ENCODE data around the gene RAD21L1. TPM values are rescaled to one million over a fixed set of nuclear protein-coding genes. Genes with fewer than 3 reads are reported as not detected.

The RAD21L1 gene
- polyA plus RNA-seq, 2 of the 4 experiments (the other 2 are of a cell fraction): not detected

DNA sequence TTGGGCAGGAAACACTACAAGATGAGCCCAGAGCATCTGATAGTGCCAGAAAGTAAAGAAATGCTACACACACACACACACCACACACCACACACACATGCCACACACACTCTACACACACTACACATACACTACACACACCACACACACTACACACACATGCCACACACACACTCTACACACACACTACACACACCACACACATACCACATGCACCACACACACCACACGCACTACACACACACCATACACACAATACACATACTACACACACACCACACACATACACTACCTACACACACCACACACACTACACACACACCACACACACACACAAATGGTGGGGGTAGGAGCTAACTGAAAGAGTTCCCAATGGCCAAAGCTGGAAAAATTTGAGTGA lies 37.5 kb upstream of the RAD21L1 start:
- Histone ChIP-seq H3K27ac (no peak overlapping the region), H3K4me2 (no peak overlapping the region), H3K4me1 (peaks cover 16% of the 10 kb centered on the region), H3K4me3 (no peak overlapping the region), H3K9me3 (no peaks in the 10 kb centered on the region)
- WGBS (ENCODE audit: missing lambda C conversion rate): 68% methylated on average over 1 of the region's 1 CpG
- ATAC-seq: no peak
- no peak for FAIRE-seq
- no peak for DNase-seq (ENCODE audit: low read depth in 1 of 2, low spot score in 1 of 2)
- no peak for TF ChIP-seq RFX5 (IDR thresholded peaks at IDR 0.05)
- no peak for TF ChIP-seq PHF8 (IDR thresholded peaks at IDR 0.05; ENCODE audit: borderline replicate concordance, low read depth)
- TF ChIP-seq KDM5A (IDR thresholded peaks at IDR 0.05): no peak
- TF ChIP-seq NFE2L2 (conservative IDR thresholded peaks at IDR 0.05; ENCODE audit: low read length): no peak
- TF ChIP-seq CBX2 (IDR thresholded peaks at IDR 0.05; ENCODE audit: borderline replicate concordance, low read depth): no peak
- TF ChIP-seq FOSB (CRISPR knock-in tag; IDR thresholded peaks at IDR 0.05): no peak
- CTCF ChIA-PET: interaction anchor here (1.5 to 2.9 kb wide), 3 partner anchors 64 to 80 kb away, joined by 3 to 8 read pairs (median 8); partner anchors contain the start of gene PSMF1
- POLR2A ChIA-PET: no interaction called here

GRCh38 chr20:1189827-1190226 lies 36.0 kb upstream of the RAD21L1 start:
- 20% methylated on average over 1 of the region's 1 CpG for WGBS (ENCODE audit: missing lambda C conversion rate)

DNA sequence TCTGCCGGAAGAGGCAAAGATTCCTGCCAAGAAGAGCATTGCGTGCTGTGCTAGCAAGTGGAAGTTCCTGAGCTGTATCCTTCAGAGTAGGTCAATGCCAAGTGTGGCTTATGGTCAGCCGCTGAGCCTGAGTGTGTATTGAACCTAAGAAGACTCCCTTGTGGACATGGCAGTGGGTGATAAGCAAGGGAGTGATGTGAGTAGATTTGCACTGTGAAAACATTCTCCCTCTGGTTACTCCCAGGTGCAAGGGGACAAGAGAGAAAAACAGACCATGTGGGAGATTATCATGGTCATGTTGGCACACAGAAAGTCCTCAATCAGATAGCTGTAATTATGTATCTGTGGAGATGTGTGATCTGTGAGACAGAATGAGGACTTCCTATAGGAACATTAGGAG lies 35.0 kb upstream of the RAD21L1 start:
- Histone ChIP-seq H3K9me3 (no peaks in the 10 kb centered on the region; the same call in 2 of the 3 replicates), H3K4me3 (no peak overlapping the region), H3K4me2 (no peak overlapping the region), H3K27ac (no peak overlapping the region), H3K4me1 (peaks cover 16% of the 10 kb centered on the region)
- FAIRE-seq (no peak), DNase-seq (ENCODE audit: low read depth in 1 of 2, low spot score in 1 of 2) (no peak), ATAC-seq (no peak)
- TF ChIP-seq E2F6 (IDR thresholded peaks at IDR 0.05; ENCODE audit: borderline replicate concordance, low read depth) (no peak), BHLHE40 (IDR thresholded peaks at IDR 0.05; ENCODE audit: low read depth, low read length) (no peak), JUN (IDR thresholded peaks at IDR 0.05) (no peak), SMC3 (IDR thresholded peaks at IDR 0.05) (no peak), ZSCAN20 (CRISPR knock-in tag; IDR thresholded peaks at IDR 0.05) (no peak), RCOR1 (IDR thresholded peaks at IDR 0.05; ENCODE audit: low read depth, low read length) (no peak), JUNB (IDR thresholded peaks at IDR 0.05) (no peak), HOXB13 (CRISPR knock-in tag; IDR thresholded peaks at IDR 0.05; ENCODE audit: low read depth) (no peak), RARB (CRISPR knock-in tag; IDR thresholded peaks at IDR 0.05) (no peak)
- TF ChIP-seq, protein P1, sequence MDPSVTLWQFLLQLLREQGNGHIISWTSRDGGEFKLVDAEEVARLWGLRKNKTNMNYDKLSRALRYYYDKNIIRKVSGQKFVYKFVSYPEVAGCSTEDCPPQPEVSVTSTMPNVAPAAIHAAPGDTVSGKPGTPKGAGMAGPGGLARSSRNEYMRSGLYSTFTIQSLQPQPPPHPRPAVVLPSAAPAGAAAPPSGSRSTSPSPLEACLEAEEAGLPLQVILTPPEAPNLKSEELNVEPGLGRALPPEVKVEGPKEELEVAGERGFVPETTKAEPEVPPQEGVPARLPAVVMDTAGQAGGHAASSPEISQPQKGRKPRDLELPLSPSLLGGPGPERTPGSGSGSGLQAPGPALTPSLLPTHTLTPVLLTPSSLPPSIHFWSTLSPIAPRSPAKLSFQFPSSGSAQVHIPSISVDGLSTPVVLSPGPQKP (IDR thresholded peaks at IDR 0.05; ENCODE audit: low read depth, low read length): no peak
- TF ChIP-seq, protein P2, sequence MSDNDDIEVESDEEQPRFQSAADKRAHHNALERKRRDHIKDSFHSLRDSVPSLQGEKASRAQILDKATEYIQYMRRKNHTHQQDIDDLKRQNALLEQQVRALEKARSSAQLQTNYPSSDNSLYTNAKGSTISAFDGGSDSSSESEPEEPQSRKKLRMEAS (IDR thresholded peaks at IDR 0.05): no peak
- WGBS (ENCODE audit: missing lambda C conversion rate): 67% methylated on average over 3 of the region's 3 CpGs
- CTCF ChIA-PET: interaction anchor here (1.0 to 3.4 kb wide), 7 partner anchors 9 to 375 kb away, joined by 3 to 12 read pairs (median 4); no protein-coding TSS in a partner anchor
- POLR2A ChIA-PET: no interaction called here

More at GRCh38 chr20:1189827-1190226, 36.0 kb upstream of the RAD21L1 start:
- Histone ChIP-seq H3K4me3 (no peak overlapping the region), H3K9me3 (no peaks in the 10 kb centered on the region), H3K4me1 (peaks cover 16% of the 10 kb centered on the region), H3K4me2 (no peak overlapping the region), H3K27ac (no peak overlapping the region)
- TF ChIP-seq NPAS2 (CRISPR knock-in tag; IDR thresholded peaks at IDR 0.05; ENCODE audit: borderline replicate concordance) (no peak), ZC3H11A (IDR thresholded peaks at IDR 0.05) (no peak), RAD21 (conservative IDR thresholded peaks at IDR 0.05 in 1 of 2, IDR thresholded peaks at IDR 0.05 in 1 of 2) (no peak), PBX3 (IDR thresholded peaks at IDR 0.05) (no peak), RCOR1 (IDR thresholded peaks at IDR 0.05; ENCODE audit: low read depth, low read length) (no peak), ZNF302 (CRISPR knock-in tag; IDR thresholded peaks at IDR 0.05) (no peak), HOXA7 (CRISPR knock-in tag; IDR thresholded peaks at IDR 0.05) (no peak), MYC (IDR thresholded peaks at IDR 0.05; ENCODE audit: borderline replicate concordance, low read length) (no peak), HOXB5 (CRISPR knock-in tag; IDR thresholded peaks at IDR 0.05) (no peak), RFX5 (IDR thresholded peaks at IDR 0.05) (no peak), SREBF2 (IDR thresholded peaks at IDR 0.05) (no peak)
- TF ChIP-seq, protein P3, sequence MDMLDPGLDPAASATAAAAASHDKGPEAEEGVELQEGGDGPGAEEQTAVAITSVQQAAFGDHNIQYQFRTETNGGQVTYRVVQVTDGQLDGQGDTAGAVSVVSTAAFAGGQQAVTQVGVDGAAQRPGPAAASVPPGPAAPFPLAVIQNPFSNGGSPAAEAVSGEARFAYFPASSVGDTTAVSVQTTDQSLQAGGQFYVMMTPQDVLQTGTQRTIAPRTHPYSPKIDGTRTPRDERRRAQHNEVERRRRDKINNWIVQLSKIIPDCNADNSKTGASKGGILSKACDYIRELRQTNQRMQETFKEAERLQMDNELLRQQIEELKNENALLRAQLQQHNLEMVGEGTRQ (IDR thresholded peaks at IDR 0.05): no peak
- FAIRE-seq: no peak
- ATAC-seq: no peak
- CTCF ChIA-PET: interaction anchor here (1.4 to 1.7 kb wide), 2 partner anchors 10 to 233 kb away, joined by 3 to 9 read pairs; no protein-coding TSS in a partner anchor
- POLR2A ChIA-PET: interaction anchor here (0.8 kb wide), 1 partner anchor 267 kb away, joined by 4 read pairs; no protein-coding TSS in a partner anchor
- DNase-seq (ENCODE audit: low read depth in 1 of 2, low spot score in 1 of 2): no peak
